ENCODE data around the gene LMNA.

- TF ChIP-seq REST (IDR thresholded peaks at IDR 0.05) = no peak
- no peak for TF ChIP-seq YY1 (IDR thresholded peaks at IDR 0.05)
- no peak for TF ChIP-seq TAF1 (conservative IDR thresholded peaks at IDR 0.05)
- TF ChIP-seq GABPA (IDR thresholded peaks at IDR 0.05 in 1 of 2, conservative IDR thresholded peaks at IDR 0.05 in 1 of 2) = no peak
- no peak for TF ChIP-seq CTCF (IDR thresholded peaks at IDR 0.05; ENCODE audit: low read depth, low read length, missing input control)
Measured at GRCh38 chr1:156099282-156099681, 15.2 kb upstream of the LMNA start.

Measured in liver (tissue), 3 donors.